Tongue (tissue), 2 donors: ENCODE measurements around the gene TSPAN15. TPM values are rescaled to one million over a fixed set of nuclear protein-coding genes. Genes with fewer than 3 reads are reported as not detected.
A peak's percentile ranks its signal among the peaks of the same experiment; 100 is the strongest.
"Not testable (repeated sequence)": the region's sequence is repeated elsewhere in the genome, so short reads cannot be mapped to it uniquely, and the experiment has no call there.

Source experiments
- DNase-seq: peaks from one replicate; pipeline ENCODE4 v3.0.0-alpha.2; 2015
- total RNA-seq: library from RNA; depleted of rRNA; stranded (reverse); fragments of >200 nt; gene quantifications from one replicate; pipeline ENCODE4 v1.2.3, GENCODE V29; 2014

Gene TSPAN15
- total RNA-seq, 1 donor from 2014 or later, result 64.6 TPM

- DNase-seq, result not testable (repeated sequence)
Observed at GRCh38 chr10:69488149-69488844, 37.0 kb downstream of the TSPAN15 start.

GRCh38 chr10:69488856-69489255 lies 37.6 kb downstream of the TSPAN15 start:
- not testable (repeated sequence) for DNase-seq

GRCh38 chr10:69489506-69490090 lies 38.3 kb downstream of the TSPAN15 start:
- DNase-seq, result no peak

- no peak for DNase-seq
Observed at GRCh38 chr10:69490876-69491275, 39.6 kb downstream of the TSPAN15 start.

- peak; percentile 37 for DNase-seq
Observed at GRCh38 chr10:69491611-69492010, 40.3 kb downstream of the TSPAN15 start.

GRCh38 chr10:69492091-69492745 lies 41.0 kb downstream of the TSPAN15 start:
- peak; percentile 97 for DNase-seq

- DNase-seq, result peak; percentile 73
Observed at GRCh38 chr10:69492746-69493462, 41.6 kb downstream of the TSPAN15 start.

- DNase-seq, result peak; percentile 93
Observed at GRCh38 chr10:69494626-69495558, 43.6 kb downstream of the TSPAN15 start.

GRCh38 chr10:69495666-69496065 lies 44.4 kb downstream of the TSPAN15 start:
- DNase-seq, result no peak

GRCh38 chr10:69496352-69497230 lies 45.3 kb downstream of the TSPAN15 start:
- DNase-seq, result peak; percentile 96

GRCh38 chr10:69497231-69497561 lies 45.9 kb downstream of the TSPAN15 start:
- peak; percentile 46 for DNase-seq

- no peak for DNase-seq
Observed at GRCh38 chr10:69497611-69498390, 46.5 kb downstream of the TSPAN15 start.

GRCh38 chr10:69498711-69499471 lies 47.6 kb downstream of the TSPAN15 start:
- DNase-seq, result peak; percentile 65

- DNase-seq, result no peak
Observed at GRCh38 chr10:69499726-69500689, 48.7 kb downstream of the TSPAN15 start.

GRCh38 chr10:69500864-69501468 lies 49.7 kb downstream of the TSPAN15 start:
- no peak for DNase-seq

GRCh38 chr10:69501657-69502056 lies 50.4 kb downstream of the TSPAN15 start:
- DNase-seq, result no peak

GRCh38 chr10:69502589-69502988 lies 51.3 kb downstream of the TSPAN15 start:
- DNase-seq, result no peak
